IPS DF 4.7 (cell line): ENCODE data around the gene MFAP1.

Experiments
- DNase-seq: peaks from one replicate; pipeline ENCODE4 v3.0.0-alpha.2; 2013; ENCODE audit warnings: low spot score; ENCODE audit errors: extremely low read depth

Gene MFAP1

GRCh38 chr15:43776718-43777266, 47.7 kb downstream of the MFAP1 start, which contains the start of gene ELL3:
Gene ELL3 (minus strand): TSS chr15:43776966. CDS start chr15:43776901, 65 bp downstream.
- no peak for DNase-seq

- DNase-seq = no peak
Measured at GRCh38 chr15:43776101-43776717, 48.3 kb downstream of the MFAP1 start.

- DNase-seq = no peak
Measured at GRCh38 chr15:43775411-43775965, 49.0 kb downstream of the MFAP1 start.

- DNase-seq = no peak
Measured at GRCh38 chr15:43774062-43774461, 50.4 kb downstream of the MFAP1 start.

GRCh38 chr15:43772624-43773023, 51.9 kb downstream of the MFAP1 start:
- no peak for DNase-seq

- DNase-seq = no peak
Measured at GRCh38 chr15:43771816-43772215, 52.7 kb downstream of the MFAP1 start.

GRCh38 chr15:43769584-43770228, 54.8 kb downstream of the MFAP1 start:
- no peak for DNase-seq

GRCh38 chr15:43763819-43764446, 60.6 kb downstream of the MFAP1 start:
- DNase-seq = no peak

GRCh38 chr15:43762824-43763223, 61.7 kb downstream of the MFAP1 start:
- no peak for DNase-seq
